Measurements from ENCODE around the gene STAT4.

DNA sequence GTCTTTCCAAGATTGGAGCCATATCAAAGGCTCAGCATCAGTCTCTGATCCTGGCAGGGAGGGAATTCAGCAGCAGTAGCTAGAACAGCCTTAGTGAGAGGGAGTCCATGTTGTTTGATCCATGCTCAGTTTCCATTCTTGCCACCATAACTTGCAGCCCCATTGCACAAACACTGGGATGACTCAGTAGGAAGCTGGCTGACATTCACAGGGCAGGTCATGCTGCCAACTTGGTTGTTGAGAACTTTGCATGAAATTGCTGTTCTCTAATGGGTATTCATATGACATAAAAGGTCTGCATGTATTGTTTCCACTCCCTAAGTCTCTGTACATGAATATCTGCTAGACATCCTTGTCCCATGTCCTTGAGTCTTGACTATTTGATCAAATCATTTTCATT lies 29.9 kb upstream of the STAT4 start:
- TF ChIP-seq, protein P1, sequence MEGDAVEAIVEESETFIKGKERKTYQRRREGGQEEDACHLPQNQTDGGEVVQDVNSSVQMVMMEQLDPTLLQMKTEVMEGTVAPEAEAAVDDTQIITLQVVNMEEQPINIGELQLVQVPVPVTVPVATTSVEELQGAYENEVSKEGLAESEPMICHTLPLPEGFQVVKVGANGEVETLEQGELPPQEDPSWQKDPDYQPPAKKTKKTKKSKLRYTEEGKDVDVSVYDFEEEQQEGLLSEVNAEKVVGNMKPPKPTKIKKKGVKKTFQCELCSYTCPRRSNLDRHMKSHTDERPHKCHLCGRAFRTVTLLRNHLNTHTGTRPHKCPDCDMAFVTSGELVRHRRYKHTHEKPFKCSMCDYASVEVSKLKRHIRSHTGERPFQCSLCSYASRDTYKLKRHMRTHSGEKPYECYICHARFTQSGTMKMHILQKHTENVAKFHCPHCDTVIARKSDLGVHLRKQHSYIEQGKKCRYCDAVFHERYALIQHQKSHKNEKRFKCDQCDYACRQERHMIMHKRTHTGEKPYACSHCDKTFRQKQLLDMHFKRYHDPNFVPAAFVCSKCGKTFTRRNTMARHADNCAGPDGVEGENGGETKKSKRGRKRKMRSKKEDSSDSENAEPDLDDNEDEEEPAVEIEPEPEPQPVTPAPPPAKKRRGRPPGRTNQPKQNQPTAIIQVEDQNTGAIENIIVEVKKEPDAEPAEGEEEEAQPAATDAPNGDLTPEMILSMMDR (IDR thresholded peaks at IDR 0.05), result no peak
- no peak for TF ChIP-seq POLR2A (IDR thresholded peaks at IDR 0.05)

All from heart left ventricle (tissue), 13 donors.